ENCODE measurements around the gene DENND1A.
"Not testable (repeated sequence)": the region's sequence is repeated elsewhere in the genome, so short reads cannot be mapped to it uniquely, and the experiment has no call there.

The DENND1A gene

GRCh38 chr9:123821619-123822018, 108.3 kb downstream of the DENND1A start:
- no peak overlapping the region for H3K9ac ChIP-seq (ENCODE audit: insufficient read length)
- DNase-seq (ENCODE audit: low read depth, low spot score), result no peak

GRCh38 chr9:123820139-123820538, 109.8 kb downstream of the DENND1A start:
- Histone ChIP-seq H3K27ac (no peak overlapping the region), H3K36me3 (ENCODE audit: insufficient read depth, low read length) (no peaks in the 10 kb centered on the region), H3K9ac (ENCODE audit: insufficient read length) (no peak overlapping the region), H3K4me3 (no peak overlapping the region), H3K9me3 (ENCODE audit: low read depth, low read length) (no peaks in the 10 kb centered on the region)
- no peak for TF ChIP-seq POLR2AphosphoS5 (IDR thresholded peaks at IDR 0.05; ENCODE audit: borderline replicate concordance, low read depth, low read length)
- TF ChIP-seq FOXP2 (optimal IDR thresholded peaks at IDR 0.05; ENCODE audit: control extremely low read depth, extremely low read length, insufficient read depth), result no peak
- no peak for TF ChIP-seq EZH2 (IDR thresholded peaks at IDR 0.05)
- no peak for DNase-seq (ENCODE audit: low read depth, low spot score)

More at GRCh38 chr9:123821619-123822018, 108.3 kb downstream of the DENND1A start:
- H3K36me3 ChIP-seq (ENCODE audit: insufficient read depth, low read length), result no peaks in the 10 kb centered on the region
- no peaks in the 10 kb centered on the region for H3K9me3 ChIP-seq (ENCODE audit: low read depth, low read length)
- no peak overlapping the region for H3K4me3 ChIP-seq
- TF ChIP-seq FOXP2 (optimal IDR thresholded peaks at IDR 0.05; ENCODE audit: control extremely low read depth, extremely low read length, insufficient read depth), result no peak
- no peak for TF ChIP-seq POLR2AphosphoS5 (IDR thresholded peaks at IDR 0.05; ENCODE audit: borderline replicate concordance, low read depth, low read length)
- no peak for TF ChIP-seq EZH2 (IDR thresholded peaks at IDR 0.05)
- H3K27ac ChIP-seq, result no peak overlapping the region

GRCh38 chr9:123816817-123817472, 113.0 kb downstream of the DENND1A start:
- no peaks in the 10 kb centered on the region for H3K9me3 ChIP-seq (ENCODE audit: low read depth, low read length)
- H3K27ac ChIP-seq, result no peak overlapping the region
- TF ChIP-seq POLR2AphosphoS5 (IDR thresholded peaks at IDR 0.05; ENCODE audit: borderline replicate concordance, low read depth, low read length) (no peak), EZH2 (IDR thresholded peaks at IDR 0.05) (no peak), FOXP2 (optimal IDR thresholded peaks at IDR 0.05; ENCODE audit: control extremely low read depth, extremely low read length, insufficient read depth) (no peak)
- no peak overlapping the region for H3K4me3 ChIP-seq
- no peaks in the 10 kb centered on the region for H3K36me3 ChIP-seq (ENCODE audit: insufficient read depth, low read length)
- H3K9ac ChIP-seq (ENCODE audit: insufficient read length), result no peak overlapping the region
- DNase-seq (ENCODE audit: low read depth, low spot score), result no peak

GRCh38 chr9:123815856-123816255, 114.1 kb downstream of the DENND1A start:
- not testable (repeated sequence) for H3K27ac ChIP-seq; H3K4me3 ChIP-seq; H3K9ac ChIP-seq (ENCODE audit: insufficient read length); DNase-seq (ENCODE audit: low read depth, low spot score); H3K36me3 ChIP-seq (ENCODE audit: insufficient read depth, low read length); H3K9me3 ChIP-seq (ENCODE audit: low read depth, low read length)

- Histone ChIP-seq H3K4me3 (no peak overlapping the region), H3K36me3 (ENCODE audit: insufficient read depth, low read length) (no peaks in the 10 kb centered on the region), H3K9ac (ENCODE audit: insufficient read length) (no peak overlapping the region), H3K9me3 (ENCODE audit: low read depth, low read length) (no peaks in the 10 kb centered on the region), H3K27ac (no peak overlapping the region)
- no peak for DNase-seq (ENCODE audit: low read depth, low spot score)
- no peak for TF ChIP-seq FOXP2 (optimal IDR thresholded peaks at IDR 0.05; ENCODE audit: control extremely low read depth, extremely low read length, insufficient read depth)
- no peak for TF ChIP-seq EZH2 (IDR thresholded peaks at IDR 0.05)
- TF ChIP-seq POLR2AphosphoS5 (IDR thresholded peaks at IDR 0.05; ENCODE audit: borderline replicate concordance, low read depth, low read length), result no peak
Measured at GRCh38 chr9:123814496-123814895, 115.4 kb downstream of the DENND1A start.

GRCh38 chr9:123812984-123813383, 116.9 kb downstream of the DENND1A start:
- Histone ChIP-seq H3K27ac (no peak overlapping the region), H3K36me3 (ENCODE audit: insufficient read depth, low read length) (no peaks in the 10 kb centered on the region), H3K9ac (ENCODE audit: insufficient read length) (no peak overlapping the region), H3K9me3 (ENCODE audit: low read depth, low read length) (no peaks in the 10 kb centered on the region), H3K4me3 (no peak overlapping the region)
- TF ChIP-seq FOXP2 (optimal IDR thresholded peaks at IDR 0.05; ENCODE audit: control extremely low read depth, extremely low read length, insufficient read depth) (no peak), EZH2 (IDR thresholded peaks at IDR 0.05) (no peak), POLR2AphosphoS5 (IDR thresholded peaks at IDR 0.05; ENCODE audit: borderline replicate concordance, low read depth, low read length) (no peak)
- no peak for DNase-seq (ENCODE audit: low read depth, low spot score)

GRCh38 chr9:123807251-123807650, 122.7 kb downstream of the DENND1A start:
- no peaks in the 10 kb centered on the region for H3K36me3 ChIP-seq (ENCODE audit: insufficient read depth, low read length)
- DNase-seq (ENCODE audit: low read depth, low spot score), result no peak
- H3K27ac ChIP-seq, result no peak overlapping the region
- H3K4me3 ChIP-seq, result no peak overlapping the region
- no peak for TF ChIP-seq FOXP2 (optimal IDR thresholded peaks at IDR 0.05; ENCODE audit: control extremely low read depth, extremely low read length, insufficient read depth)
- no peak for TF ChIP-seq POLR2AphosphoS5 (IDR thresholded peaks at IDR 0.05; ENCODE audit: borderline replicate concordance, low read depth, low read length)
- TF ChIP-seq EZH2 (IDR thresholded peaks at IDR 0.05), result no peak
- H3K9me3 ChIP-seq (ENCODE audit: low read depth, low read length), result no peaks in the 10 kb centered on the region
- no peak overlapping the region for H3K9ac ChIP-seq (ENCODE audit: insufficient read length)

- no peaks in the 10 kb centered on the region for H3K36me3 ChIP-seq (ENCODE audit: insufficient read depth, low read length)
- no peaks in the 10 kb centered on the region for H3K9me3 ChIP-seq (ENCODE audit: low read depth, low read length)
- no peak overlapping the region for H3K4me3 ChIP-seq
- no peak overlapping the region for H3K27ac ChIP-seq
- no peak for DNase-seq (ENCODE audit: low read depth, low spot score)
- H3K9ac ChIP-seq (ENCODE audit: insufficient read length), result no peak overlapping the region
- no peak for TF ChIP-seq EZH2 (IDR thresholded peaks at IDR 0.05)
- no peak for TF ChIP-seq FOXP2 (optimal IDR thresholded peaks at IDR 0.05; ENCODE audit: control extremely low read depth, extremely low read length, insufficient read depth)
- TF ChIP-seq POLR2AphosphoS5 (IDR thresholded peaks at IDR 0.05; ENCODE audit: borderline replicate concordance, low read depth, low read length), result no peak
Measured at GRCh38 chr9:123806829-123807228, 123.1 kb downstream of the DENND1A start.

- no peak for DNase-seq (ENCODE audit: low read depth, low spot score)
- Histone ChIP-seq H3K9ac (ENCODE audit: insufficient read length) (no peak overlapping the region), H3K27ac (no peak overlapping the region), H3K36me3 (ENCODE audit: insufficient read depth, low read length) (no peaks in the 10 kb centered on the region), H3K4me3 (no peak overlapping the region), H3K9me3 (ENCODE audit: low read depth, low read length) (no peaks in the 10 kb centered on the region)
- TF ChIP-seq EZH2 (IDR thresholded peaks at IDR 0.05) (no peak), POLR2AphosphoS5 (IDR thresholded peaks at IDR 0.05; ENCODE audit: borderline replicate concordance, low read depth, low read length) (no peak), FOXP2 (optimal IDR thresholded peaks at IDR 0.05; ENCODE audit: control extremely low read depth, extremely low read length, insufficient read depth) (no peak)
Measured at GRCh38 chr9:123798195-123798594, 131.7 kb downstream of the DENND1A start.
